Keratinocyte (primary cell): Measurements from ENCODE around the gene PCP4L1.

Experiments used
- CTCF ChIP-seq, 3 experiments: IDR thresholded peaks in 1 of 3; conservative IDR thresholded peaks in 1 of 3; optimal IDR thresholded peaks in 1 of 3; 2 replicates in 2 of 3; 3 replicates in 1 of 3; pipeline versions ENCODE3 to v1.5.1; 2011; ENCODE audit warnings: low read length in 3 of 3, mild to moderate bottlenecking in 3 of 3, moderate library complexity in 2 of 3, control low read depth in 1 of 3, inconsistent platforms in 1 of 3; ENCODE audit not compliant: insufficient read depth in 2 of 3; ENCODE audit errors: extremely low read depth in 1 of 3
- EZH2 ChIP-seq: IDR thresholded peaks from one replicate; pipeline ENCODE4 v1.6.1; 2012; ENCODE audit warnings: inconsistent platforms, mild to moderate bottlenecking, low read length, moderate library complexity

GRCh38 chr1:161226759-161227158, 31.8 kb upstream of the PCP4L1 start:
- TF ChIP-seq EZH2: no peak
- no peak for TF ChIP-seq CTCF (optimal IDR thresholded peaks at IDR 0.05 in 1 of 3, IDR thresholded peaks at IDR 0.05 in 1 of 3, conservative IDR thresholded peaks at IDR 0.05 in 1 of 3; ENCODE audit: extremely low read depth in 1 of 3, insufficient read depth in 2 of 3, low read length in 3 of 3)
